Ascending aorta (tissue), 2 donors: ENCODE data around the gene PHACTR3. TPM values are rescaled to one million over a fixed set of nuclear protein-coding genes. Genes with fewer than 3 reads are reported as not detected.

Source experiments
- DNase-seq, 2 donors: peaks; one replicate each; pipeline ENCODE4 v3.0.0-alpha.2; 2019; ENCODE audit warnings: low spot score in 2 of 2
- H3K27ac ChIP-seq, 2 donors: fragments of 200-600 bp; sonication (generic); one replicate each; pipeline ENCODE4 v1.5.1; 2016 to 2017; ENCODE audit warnings: mild to moderate bottlenecking in 1 of 2
- H3K27me3 ChIP-seq: fragments of 200-600 bp; sonication (generic); one replicate; pipeline ENCODE4 v1.5.1; 2017
- H3K36me3 ChIP-seq, 2 donors: fragments of 200-600 bp; sonication (generic); one replicate each; pipeline ENCODE4 v1.5.1; 2016
- H3K4me1 ChIP-seq, 2 donors: fragments of 200-600 bp; sonication (generic); one replicate each; pipeline ENCODE4 v1.5.1; 2016 to 2017; ENCODE audit warnings: mild to moderate bottlenecking in 1 of 2
- H3K4me3 ChIP-seq, 2 donors: fragments of 200-600 bp; sonication (generic); one replicate each; pipeline ENCODE4 v1.5.1; 2016 to 2017; ENCODE audit warnings: mild to moderate bottlenecking in 1 of 2
- H3K9me3 ChIP-seq, 2 donors: fragments of 200-600 bp; sonication (generic); one replicate each; pipeline ENCODE4 v1.5.1; 2016
- intact Hi-C: fragments of 100-400 bp; cut with DNase I; formaldehyde crosslinking; loops from one replicate; pipeline ENCODE4 v1.15.1; 2023
- total RNA-seq: library from RNA; depleted of rRNA; stranded (reverse); fragments of >200 nt; gene quantifications from one replicate; pipeline ENCODE4 v1.1.0, GENCODE V29; 2016
- TF ChIP-seq, protein P1 (sequence below), 3 experiments: fragments of 200-600 bp in 2 of 3; fragments of 450-650 bp in 1 of 3; sonication (generic) in 2 of 3; IDR thresholded peaks; one replicate each; pipeline ENCODE4 v1.5.1; 2016 to 2019; ENCODE audit warnings: antibody characterized with exemption in 3 of 3, mild to moderate bottlenecking in 1 of 3, moderate library complexity in 1 of 3

The PHACTR3 gene
- total RNA-seq, 1 donor from 2014 or later, result not detected

DNA sequence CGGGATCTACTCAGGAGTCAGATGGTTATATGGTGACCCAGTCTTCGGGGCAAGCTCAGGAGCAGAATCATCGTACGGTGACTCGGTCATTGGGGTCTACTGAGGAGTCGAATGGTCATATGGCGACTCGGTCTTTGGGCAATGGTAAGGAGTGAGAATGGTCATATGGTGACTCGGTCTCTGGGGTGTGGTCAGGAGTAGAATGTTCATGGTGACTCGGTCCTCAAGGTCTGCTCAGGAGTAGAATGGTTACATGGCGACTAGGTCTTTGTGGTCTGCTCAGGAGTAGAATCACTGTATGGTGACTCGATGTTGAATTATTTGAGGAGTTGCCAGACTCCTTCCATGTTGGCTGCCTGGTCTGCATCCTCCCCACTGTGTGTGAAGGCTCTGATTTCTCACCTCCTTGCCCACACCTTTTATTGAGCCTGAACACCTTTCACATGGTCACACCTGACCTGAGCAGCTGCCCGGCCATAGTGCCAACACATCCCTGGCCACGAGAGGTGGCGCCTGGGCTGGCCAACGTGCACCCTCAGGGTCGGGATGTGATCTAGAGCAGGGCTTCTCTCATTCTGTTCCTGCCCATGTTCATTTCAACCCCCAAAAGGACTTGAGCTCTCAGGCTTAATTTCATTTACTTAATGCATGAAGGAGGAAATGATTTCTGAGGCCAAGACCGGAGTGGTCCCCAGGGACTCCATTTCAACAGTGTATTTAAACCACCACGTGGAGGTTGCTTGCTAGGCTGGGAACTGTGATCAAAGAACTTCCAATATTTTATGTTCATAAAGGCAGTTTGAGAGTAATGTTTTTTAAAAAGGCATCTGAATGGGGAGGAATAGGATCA, 119.5 kb downstream of the PHACTR3 start:
- H3K27me3 ChIP-seq, result no peaks in the 10 kb centered on the region
- DNase-seq, result peak in 1 of 2 donors; percentile 35
- intact Hi-C loops, result no loop called here

DNA sequence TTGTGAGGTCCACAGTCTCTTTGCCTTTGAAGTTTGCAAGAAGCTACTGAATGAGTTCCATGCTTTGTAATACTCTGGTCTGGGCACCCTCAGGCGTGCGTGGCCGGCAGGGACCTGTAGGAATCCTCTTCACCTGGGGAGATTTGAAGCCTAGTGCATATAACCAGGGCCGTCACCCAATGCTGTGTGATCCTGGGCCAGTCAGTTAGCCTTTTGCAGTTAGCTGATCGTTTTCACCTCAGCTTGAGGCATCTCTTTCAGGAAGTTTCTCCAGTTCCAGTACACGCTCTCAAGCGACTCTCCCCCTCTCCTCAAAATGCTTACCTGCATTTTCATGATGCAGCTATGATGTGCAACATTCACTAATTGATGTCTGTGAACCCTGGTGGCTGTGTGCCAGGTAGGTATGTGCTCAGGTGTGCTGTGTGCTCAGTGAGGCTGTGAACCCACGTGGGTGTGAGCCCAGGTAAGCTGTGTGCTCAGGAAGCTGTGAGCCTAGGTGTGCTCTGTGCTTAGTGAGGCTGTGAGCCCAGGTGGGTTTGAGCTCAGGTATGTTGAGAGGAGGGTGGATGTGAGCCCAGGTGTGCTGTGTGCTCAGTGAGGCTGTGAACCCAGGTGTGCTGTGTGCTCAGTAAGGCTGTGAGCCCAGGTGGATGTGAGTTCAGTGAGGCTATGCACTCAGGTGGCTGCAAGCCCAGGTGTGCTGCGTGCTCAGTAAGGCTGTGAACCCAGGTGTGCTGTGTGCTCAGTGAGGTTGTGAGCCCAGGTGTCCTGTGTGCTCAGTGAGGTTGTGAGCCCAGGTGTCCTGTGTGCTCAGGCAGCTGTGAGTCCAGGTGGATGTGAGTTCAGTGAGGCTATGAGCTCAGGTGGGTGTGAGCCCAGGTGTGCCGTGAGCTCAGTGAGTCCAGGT, 120.4 kb downstream of the PHACTR3 start:
- DNase-seq, result peak in 1 of 2 donors; percentile 37
- no peaks in the 10 kb centered on the region for H3K9me3 ChIP-seq
- H3K4me3 ChIP-seq, result no peak overlapping the region
- no peaks in the 10 kb centered on the region for H3K4me1 ChIP-seq
- H3K27ac ChIP-seq, result no peak overlapping the region
- H3K27me3 ChIP-seq, result no peaks in the 10 kb centered on the region
- H3K36me3 ChIP-seq, result no peaks in the 10 kb centered on the region
- intact Hi-C loops, result no loop called here
- TF ChIP-seq, protein P1, sequence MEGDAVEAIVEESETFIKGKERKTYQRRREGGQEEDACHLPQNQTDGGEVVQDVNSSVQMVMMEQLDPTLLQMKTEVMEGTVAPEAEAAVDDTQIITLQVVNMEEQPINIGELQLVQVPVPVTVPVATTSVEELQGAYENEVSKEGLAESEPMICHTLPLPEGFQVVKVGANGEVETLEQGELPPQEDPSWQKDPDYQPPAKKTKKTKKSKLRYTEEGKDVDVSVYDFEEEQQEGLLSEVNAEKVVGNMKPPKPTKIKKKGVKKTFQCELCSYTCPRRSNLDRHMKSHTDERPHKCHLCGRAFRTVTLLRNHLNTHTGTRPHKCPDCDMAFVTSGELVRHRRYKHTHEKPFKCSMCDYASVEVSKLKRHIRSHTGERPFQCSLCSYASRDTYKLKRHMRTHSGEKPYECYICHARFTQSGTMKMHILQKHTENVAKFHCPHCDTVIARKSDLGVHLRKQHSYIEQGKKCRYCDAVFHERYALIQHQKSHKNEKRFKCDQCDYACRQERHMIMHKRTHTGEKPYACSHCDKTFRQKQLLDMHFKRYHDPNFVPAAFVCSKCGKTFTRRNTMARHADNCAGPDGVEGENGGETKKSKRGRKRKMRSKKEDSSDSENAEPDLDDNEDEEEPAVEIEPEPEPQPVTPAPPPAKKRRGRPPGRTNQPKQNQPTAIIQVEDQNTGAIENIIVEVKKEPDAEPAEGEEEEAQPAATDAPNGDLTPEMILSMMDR (IDR thresholded peaks at IDR 0.05), result no peak

More for the DNA sequence above, 119.5 kb downstream of the PHACTR3 start:
- H3K9me3 ChIP-seq, result no peaks in the 10 kb centered on the region
- H3K4me3 ChIP-seq, result no peak overlapping the region
- no peaks in the 10 kb centered on the region for H3K36me3 ChIP-seq
- no peak overlapping the region for H3K27ac ChIP-seq
- TF ChIP-seq, protein P1 (IDR thresholded peaks at IDR 0.05), result no peak
- H3K4me1 ChIP-seq, result no peaks in the 10 kb centered on the region

DNA sequence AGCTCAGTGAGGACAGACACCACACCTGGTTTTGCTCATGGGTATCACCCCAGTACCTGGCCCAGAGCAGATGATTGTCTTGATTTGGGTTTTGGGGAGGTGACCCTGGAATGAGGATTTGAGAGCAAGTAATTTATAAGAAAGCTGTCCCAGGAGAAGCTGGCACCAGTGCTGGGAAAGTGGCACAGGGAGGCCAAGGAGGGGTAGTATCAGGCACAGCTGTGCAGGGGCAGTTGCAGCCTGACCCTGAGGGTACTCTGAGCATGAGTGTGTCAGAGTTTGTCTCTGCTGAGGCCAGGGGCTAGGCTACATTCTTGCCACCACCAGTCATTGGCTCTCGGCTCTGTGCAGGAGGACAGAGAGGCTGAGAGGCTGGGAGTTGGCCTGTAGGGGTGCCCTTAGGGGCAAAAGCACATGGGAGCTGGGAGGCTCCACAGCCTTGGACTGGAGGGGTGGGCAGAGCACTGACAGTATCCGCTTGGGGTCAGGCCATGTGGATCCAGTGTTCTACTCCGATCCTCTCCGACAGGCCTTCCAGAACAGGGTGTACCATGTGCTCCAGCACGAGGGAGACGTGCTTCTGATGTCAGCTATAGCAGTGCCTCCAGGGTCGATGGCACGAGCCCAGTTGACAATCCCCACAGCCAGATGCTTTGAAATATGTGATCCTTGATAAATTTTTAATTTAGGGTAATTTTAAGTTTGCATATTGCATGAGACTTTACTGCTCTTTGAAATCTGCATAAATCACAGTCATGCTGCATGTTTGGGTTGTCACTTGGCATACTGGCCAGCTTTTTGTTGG, 121.3 kb downstream of the PHACTR3 start:
- intact Hi-C loops, result no loop called here
- TF ChIP-seq, protein P1 (IDR thresholded peaks at IDR 0.05), result no peak

DNA sequence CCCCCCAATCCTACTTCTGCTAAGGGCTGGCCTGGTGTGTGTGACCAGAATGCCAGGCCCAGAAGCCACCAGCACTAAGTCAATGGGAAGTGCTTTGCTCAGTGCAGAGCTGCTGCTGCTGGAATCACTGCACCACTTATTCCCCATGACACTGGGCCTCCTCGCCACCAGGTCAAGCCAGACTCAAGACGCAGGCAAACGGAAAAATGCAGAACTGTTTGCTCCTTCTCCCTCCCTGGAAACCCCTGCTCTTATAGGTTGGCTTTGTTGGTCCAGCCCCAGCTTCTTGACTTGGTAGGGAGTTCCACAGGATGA, 121.9 kb downstream of the PHACTR3 start:
- no peaks in the 10 kb centered on the region for H3K36me3 ChIP-seq
- no peaks in the 10 kb centered on the region for H3K4me1 ChIP-seq
- H3K27me3 ChIP-seq, result no peaks in the 10 kb centered on the region
- TF ChIP-seq, protein P1 (IDR thresholded peaks at IDR 0.05), result no peak
- intact Hi-C loops, result no loop called here
- H3K27ac ChIP-seq, result no peak overlapping the region
- H3K4me3 ChIP-seq, result no peak overlapping the region
- no peaks in the 10 kb centered on the region for H3K9me3 ChIP-seq
- DNase-seq, result peak in 1 of 2 donors; percentile 21

More for the DNA sequence above, 121.3 kb downstream of the PHACTR3 start:
- Histone ChIP-seq H3K36me3 (no peaks in the 10 kb centered on the region), H3K27me3 (no peaks in the 10 kb centered on the region), H3K9me3 (no peaks in the 10 kb centered on the region), H3K4me3 (no peak overlapping the region), H3K27ac (no peak overlapping the region), H3K4me1 (no peaks in the 10 kb centered on the region)
- peak in 1 of 2 donors; percentile 21 for DNase-seq

DNA sequence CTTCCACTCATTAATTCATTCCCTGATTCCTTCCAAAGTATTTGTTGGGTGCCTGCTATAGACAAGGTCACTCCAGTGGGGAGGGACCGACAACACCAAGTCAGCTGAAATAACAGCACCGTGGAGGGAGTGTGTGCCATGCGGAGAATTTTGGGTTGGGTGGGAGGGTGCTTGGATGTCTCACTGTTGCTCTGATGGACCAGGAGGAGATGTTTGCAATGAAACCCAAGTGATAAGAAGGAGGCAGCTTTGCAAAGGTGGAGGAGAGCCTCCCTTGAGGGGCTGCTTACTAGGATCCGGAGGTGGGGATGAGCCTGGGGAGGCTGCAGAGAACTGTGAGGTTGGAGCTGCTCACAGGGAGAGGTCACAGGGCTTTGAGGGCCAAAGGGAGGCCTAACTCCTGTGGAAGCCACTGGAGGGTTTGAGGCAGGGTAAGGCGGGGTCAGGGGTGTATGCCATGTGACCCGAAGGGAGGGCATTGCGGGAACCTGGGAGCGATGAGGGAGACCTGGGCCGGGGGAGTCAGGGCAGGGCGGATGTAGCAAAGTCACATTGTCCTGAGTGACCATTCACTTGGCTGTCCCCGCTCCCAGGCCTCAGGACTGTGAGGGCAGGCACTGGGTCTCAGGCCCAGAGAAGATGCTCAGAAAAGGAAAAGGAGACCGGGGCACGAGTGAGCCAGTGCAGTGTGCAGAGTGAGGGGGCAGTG, 124.5 kb downstream of the PHACTR3 start:
- peak in 1 of 2 donors; percentile 38 for DNase-seq
- H3K27me3 ChIP-seq, result no peaks in the 10 kb centered on the region
- H3K4me3 ChIP-seq, result no peak overlapping the region
- H3K27ac ChIP-seq, result no peak overlapping the region
- H3K4me1 ChIP-seq, result no peaks in the 10 kb centered on the region
- H3K9me3 ChIP-seq, result no peaks in the 10 kb centered on the region
- TF ChIP-seq, protein P1 (IDR thresholded peaks at IDR 0.05), result no peak
- no peaks in the 10 kb centered on the region for H3K36me3 ChIP-seq
- intact Hi-C loops, result no loop called here
